B cell (primary cell): ENCODE data around the gene DIS3L.

Experiments
- EZH2 ChIP-seq: IDR thresholded peaks from 2 replicates; pipeline ENCODE4 v1.6.1; 2012; ENCODE audit warnings: borderline replicate concordance, low read depth, mild to moderate bottlenecking, moderate library complexity, low read length; ENCODE audit not compliant: insufficient read depth, poor library complexity, severe bottlenecking
- TF ChIP-seq, protein P1 (sequence below): fragments of 200-600 bp; IDR thresholded peaks from one replicate; pipeline ENCODE4 v1.8.0; 2022; ENCODE audit warnings: antibody characterized with exemption, mild to moderate bottlenecking

DNA sequence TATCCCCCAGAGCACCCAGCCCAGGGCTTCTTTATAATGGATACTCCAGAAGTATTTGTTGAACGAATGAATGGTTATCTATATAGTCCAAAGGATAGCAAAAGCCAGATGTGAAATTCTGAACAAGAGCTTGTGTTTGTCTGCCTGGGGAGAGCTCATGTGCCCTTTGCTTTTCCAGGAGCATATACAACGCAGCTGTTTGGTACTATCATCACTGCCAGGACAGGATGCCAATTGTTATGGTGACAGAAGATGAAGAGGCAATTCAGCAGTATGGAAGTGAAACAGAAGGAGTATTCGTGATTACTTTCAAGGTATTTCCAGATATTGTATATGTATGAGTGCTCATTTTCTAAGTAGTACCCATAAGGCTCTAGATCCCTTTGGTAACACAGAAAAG, 15.2 kb downstream of the DIS3L start:
- TF ChIP-seq, protein P1, sequence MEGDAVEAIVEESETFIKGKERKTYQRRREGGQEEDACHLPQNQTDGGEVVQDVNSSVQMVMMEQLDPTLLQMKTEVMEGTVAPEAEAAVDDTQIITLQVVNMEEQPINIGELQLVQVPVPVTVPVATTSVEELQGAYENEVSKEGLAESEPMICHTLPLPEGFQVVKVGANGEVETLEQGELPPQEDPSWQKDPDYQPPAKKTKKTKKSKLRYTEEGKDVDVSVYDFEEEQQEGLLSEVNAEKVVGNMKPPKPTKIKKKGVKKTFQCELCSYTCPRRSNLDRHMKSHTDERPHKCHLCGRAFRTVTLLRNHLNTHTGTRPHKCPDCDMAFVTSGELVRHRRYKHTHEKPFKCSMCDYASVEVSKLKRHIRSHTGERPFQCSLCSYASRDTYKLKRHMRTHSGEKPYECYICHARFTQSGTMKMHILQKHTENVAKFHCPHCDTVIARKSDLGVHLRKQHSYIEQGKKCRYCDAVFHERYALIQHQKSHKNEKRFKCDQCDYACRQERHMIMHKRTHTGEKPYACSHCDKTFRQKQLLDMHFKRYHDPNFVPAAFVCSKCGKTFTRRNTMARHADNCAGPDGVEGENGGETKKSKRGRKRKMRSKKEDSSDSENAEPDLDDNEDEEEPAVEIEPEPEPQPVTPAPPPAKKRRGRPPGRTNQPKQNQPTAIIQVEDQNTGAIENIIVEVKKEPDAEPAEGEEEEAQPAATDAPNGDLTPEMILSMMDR: no peak
- no peak for TF ChIP-seq EZH2
